Measurements from ENCODE around the gene KRT1. TPM values are rescaled to one million over a fixed set of nuclear protein-coding genes. Genes with fewer than 3 reads are reported as not detected.

Gene KRT1
- polyA plus RNA-seq, 1 of the 3 experiments (the other 2 are of a cell fraction) = not detected

DNA sequence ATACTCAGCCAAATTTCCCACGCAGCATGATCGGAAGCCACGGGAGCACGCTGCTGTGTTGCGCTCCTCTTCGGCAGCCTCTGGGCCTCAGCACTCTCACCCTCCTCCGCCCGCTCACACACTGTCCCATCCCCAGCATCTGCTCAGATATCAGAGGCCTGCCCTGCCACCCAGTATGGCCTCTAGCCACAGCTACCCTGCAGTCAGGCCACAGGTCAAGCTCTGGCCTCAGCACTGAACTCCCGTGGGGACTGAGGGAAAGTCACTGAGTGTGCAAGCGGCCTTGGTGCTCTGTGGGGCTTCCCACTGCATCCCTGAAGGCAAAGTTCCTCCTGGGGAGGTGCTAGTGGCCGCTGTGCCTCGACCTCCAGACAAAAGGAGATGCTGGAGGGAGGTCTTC, 21.1 kb upstream of the KRT1 start:
- no peaks in the 10 kb centered on the region for H3F3A ChIP-seq (replicated peaks; ENCODE audit: insufficient read depth)
- H3K9ac ChIP-seq = no peak overlapping the region
- H2AFZ ChIP-seq (ENCODE audit: low read depth) = no peak overlapping the region
- no peak overlapping the region for H3K27ac ChIP-seq (ENCODE audit: low read depth in 2 of 2, low read length in 1 of 2)
- CTCF ChIA-PET = no interaction called here
- no peak for TF ChIP-seq YY1 (IDR thresholded peaks at IDR 0.05; ENCODE audit: low read depth)
- no peak for TF ChIP-seq FOXJ3 (CRISPR knock-in tag; IDR thresholded peaks at IDR 0.05)
- TF ChIP-seq JUND (IDR thresholded peaks at IDR 0.05) = no peak
- TF ChIP-seq ELF1 (IDR thresholded peaks at IDR 0.05) = no peak
- TF ChIP-seq GATA2 (CRISPR knock-in tag; IDR thresholded peaks at IDR 0.05) = no peak
- no peak for TF ChIP-seq FOSL2 (IDR thresholded peaks at IDR 0.05; ENCODE audit: borderline replicate concordance, low read depth)
- TF ChIP-seq, protein P1, sequence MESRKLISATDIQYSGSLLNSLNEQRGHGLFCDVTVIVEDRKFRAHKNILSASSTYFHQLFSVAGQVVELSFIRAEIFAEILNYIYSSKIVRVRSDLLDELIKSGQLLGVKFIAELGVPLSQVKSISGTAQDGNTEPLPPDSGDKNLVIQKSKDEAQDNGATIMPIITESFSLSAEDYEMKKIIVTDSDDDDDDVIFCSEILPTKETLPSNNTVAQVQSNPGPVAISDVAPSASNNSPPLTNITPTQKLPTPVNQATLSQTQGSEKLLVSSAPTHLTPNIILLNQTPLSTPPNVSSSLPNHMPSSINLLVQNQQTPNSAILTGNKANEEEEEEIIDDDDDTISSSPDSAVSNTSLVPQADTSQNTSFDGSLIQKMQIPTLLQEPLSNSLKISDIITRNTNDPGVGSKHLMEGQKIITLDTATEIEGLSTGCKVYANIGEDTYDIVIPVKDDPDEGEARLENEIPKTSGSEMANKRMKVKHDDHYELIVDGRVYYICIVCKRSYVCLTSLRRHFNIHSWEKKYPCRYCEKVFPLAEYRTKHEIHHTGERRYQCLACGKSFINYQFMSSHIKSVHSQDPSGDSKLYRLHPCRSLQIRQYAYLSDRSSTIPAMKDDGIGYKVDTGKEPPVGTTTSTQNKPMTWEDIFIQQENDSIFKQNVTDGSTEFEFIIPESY (IDR thresholded peaks at IDR 0.05; ENCODE audit: borderline replicate concordance, low read depth) = no peak
- no peak for TF ChIP-seq TAF1 (IDR thresholded peaks at IDR 0.05; ENCODE audit: borderline replicate concordance, low read depth, low read length)
- TF ChIP-seq POLR2AphosphoS5 (IDR thresholded peaks at IDR 0.05; ENCODE audit: low read depth, low read length) = no peak
- TF ChIP-seq, protein P2, sequence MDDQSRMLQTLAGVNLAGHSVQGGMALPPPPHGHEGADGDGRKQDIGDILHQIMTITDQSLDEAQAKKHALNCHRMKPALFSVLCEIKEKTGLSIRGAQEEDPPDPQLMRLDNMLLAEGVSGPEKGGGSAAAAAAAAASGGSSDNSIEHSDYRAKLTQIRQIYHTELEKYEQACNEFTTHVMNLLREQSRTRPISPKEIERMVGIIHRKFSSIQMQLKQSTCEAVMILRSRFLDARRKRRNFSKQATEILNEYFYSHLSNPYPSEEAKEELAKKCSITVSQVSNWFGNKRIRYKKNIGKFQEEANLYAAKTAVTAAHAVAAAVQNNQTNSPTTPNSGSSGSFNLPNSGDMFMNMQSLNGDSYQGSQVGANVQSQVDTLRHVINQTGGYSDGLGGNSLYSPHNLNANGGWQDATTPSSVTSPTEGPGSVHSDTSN (IDR thresholded peaks at IDR 0.05) = no peak
- POLR2A ChIA-PET = no interaction called here
- DNase-seq = no peak
- no peaks in the 10 kb centered on the region for H3K9me2 ChIP-seq
- H3K4me1 ChIP-seq (ENCODE audit: control insufficient read depth in 1 of 2, insufficient read depth in 2 of 2, low read depth in 1 of 2, low read length in 1 of 2) = no peaks in the 10 kb centered on the region
- H3K36me3 ChIP-seq (replicated peaks in 1 of 2; ENCODE audit: control insufficient read depth in 1 of 2, insufficient read depth in 2 of 2, low read length in 1 of 2) = no peaks in the 10 kb centered on the region
- H3K79me2 ChIP-seq (ENCODE audit: insufficient read depth) = no peaks in the 10 kb centered on the region
- H3K27me3 ChIP-seq (ENCODE audit: insufficient read depth) = peaks cover 64% of the 10 kb centered on the region
- H4K20me1 ChIP-seq (ENCODE audit: insufficient read depth) = no peaks in the 10 kb centered on the region
- H3K4me3 ChIP-seq (ENCODE audit: low read depth in 2 of 2, low read length in 1 of 2) = no peak overlapping the region
- 31% methylated on average over 12 of the region's 12 CpGs for WGBS (ENCODE audit: low lambda C conversion rate)
- no peak overlapping the region for H3K4me2 ChIP-seq
- no peaks in the 10 kb centered on the region for H3K9me3 ChIP-seq

DNA sequence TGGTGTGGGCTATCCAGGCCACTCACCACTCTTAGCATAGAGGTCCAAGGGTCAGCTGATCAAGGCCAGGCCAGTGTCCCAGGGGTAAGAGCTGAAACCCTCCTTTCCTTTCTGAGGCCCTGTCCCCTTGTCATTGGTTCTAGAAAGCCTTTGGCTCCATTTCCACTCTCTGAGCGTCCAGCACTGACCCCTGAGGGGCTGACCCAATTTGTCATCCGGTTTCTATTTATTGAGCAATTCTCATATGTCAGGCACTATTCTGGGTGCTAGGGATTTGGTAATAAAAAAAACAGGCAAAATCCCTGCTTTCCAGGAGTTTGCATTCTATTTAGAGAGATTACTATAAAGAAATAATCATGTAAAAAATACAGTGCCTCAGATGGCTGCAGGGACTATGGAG, 19.8 kb upstream of the KRT1 start:
- DNase-seq = no peak
- TF ChIP-seq FOXJ3 (CRISPR knock-in tag; IDR thresholded peaks at IDR 0.05) = no peak
- H3K4me2 ChIP-seq = no peak overlapping the region
- no peak overlapping the region for H3K4me3 ChIP-seq (ENCODE audit: low read depth in 2 of 2, low read length in 1 of 2)
- no peaks in the 10 kb centered on the region for H3K36me3 ChIP-seq (replicated peaks in 1 of 2; ENCODE audit: control insufficient read depth in 1 of 2, insufficient read depth in 2 of 2, low read length in 1 of 2)
- no peak overlapping the region for H2AFZ ChIP-seq (ENCODE audit: low read depth)
- no peaks in the 10 kb centered on the region for H3K79me2 ChIP-seq (ENCODE audit: insufficient read depth)
- no peak overlapping the region for H3K9ac ChIP-seq
- H3K9me3 ChIP-seq = no peaks in the 10 kb centered on the region
- CTCF ChIA-PET = no interaction called here
- POLR2A ChIA-PET = no interaction called here
- H3K27me3 ChIP-seq (ENCODE audit: insufficient read depth) = peaks cover 63% of the 10 kb centered on the region; the same call in 1 of the 2 replicates
- no peaks in the 10 kb centered on the region for H3F3A ChIP-seq (replicated peaks; ENCODE audit: insufficient read depth)
- H4K20me1 ChIP-seq (ENCODE audit: insufficient read depth) = no peaks in the 10 kb centered on the region
- no peaks in the 10 kb centered on the region for H3K9me2 ChIP-seq
- no peaks in the 10 kb centered on the region for H3K4me1 ChIP-seq (ENCODE audit: control insufficient read depth in 1 of 2, insufficient read depth in 2 of 2, low read depth in 1 of 2, low read length in 1 of 2)
- WGBS (ENCODE audit: low lambda C conversion rate) = 13% methylated on average over 2 of the region's 2 CpGs
- no peak overlapping the region for H3K27ac ChIP-seq (ENCODE audit: low read depth in 2 of 2, low read length in 1 of 2)

DNA sequence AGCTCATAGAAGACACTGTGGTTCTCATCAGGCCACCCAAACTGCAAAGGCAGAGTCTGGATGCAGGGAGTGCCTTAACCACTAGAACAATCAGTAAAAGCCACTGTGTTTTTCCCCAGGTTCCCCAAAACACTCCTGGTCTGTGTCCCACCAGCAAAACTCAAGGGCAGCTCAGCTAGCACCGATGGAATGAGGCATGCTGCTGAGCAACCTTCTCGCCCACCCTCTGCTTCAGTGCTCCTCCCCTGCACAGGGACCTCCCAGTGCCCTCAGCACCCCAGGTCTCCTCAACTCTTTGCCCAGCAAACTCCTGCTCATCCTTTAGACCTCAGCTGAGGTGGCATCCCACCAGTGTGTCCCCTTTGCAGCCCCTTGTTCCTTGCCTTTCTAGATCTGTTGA, 19.2 kb upstream of the KRT1 start:
- POLR2A ChIA-PET = no interaction called here
- CTCF ChIA-PET = no interaction called here
- TF ChIP-seq, protein P2 (IDR thresholded peaks at IDR 0.05) = no peak
- TF ChIP-seq SIN3A (IDR thresholded peaks at IDR 0.05; ENCODE audit: borderline replicate concordance, low read depth, low read length) = no peak
- TF ChIP-seq RFX5 (IDR thresholded peaks at IDR 0.05; ENCODE audit: low read length) = no peak
- no peak for TF ChIP-seq FOSL2 (IDR thresholded peaks at IDR 0.05; ENCODE audit: borderline replicate concordance, low read depth)
- TF ChIP-seq, protein P1 (IDR thresholded peaks at IDR 0.05; ENCODE audit: borderline replicate concordance, low read depth) = no peak
- no peak for TF ChIP-seq FOXM1 (IDR thresholded peaks at IDR 0.05; ENCODE audit: low read depth)
- no peak for TF ChIP-seq FOXJ3 (CRISPR knock-in tag; IDR thresholded peaks at IDR 0.05)
- no peak for TF ChIP-seq POLR2AphosphoS5 (IDR thresholded peaks at IDR 0.05; ENCODE audit: low read depth, low read length)
- TF ChIP-seq, protein P3, sequence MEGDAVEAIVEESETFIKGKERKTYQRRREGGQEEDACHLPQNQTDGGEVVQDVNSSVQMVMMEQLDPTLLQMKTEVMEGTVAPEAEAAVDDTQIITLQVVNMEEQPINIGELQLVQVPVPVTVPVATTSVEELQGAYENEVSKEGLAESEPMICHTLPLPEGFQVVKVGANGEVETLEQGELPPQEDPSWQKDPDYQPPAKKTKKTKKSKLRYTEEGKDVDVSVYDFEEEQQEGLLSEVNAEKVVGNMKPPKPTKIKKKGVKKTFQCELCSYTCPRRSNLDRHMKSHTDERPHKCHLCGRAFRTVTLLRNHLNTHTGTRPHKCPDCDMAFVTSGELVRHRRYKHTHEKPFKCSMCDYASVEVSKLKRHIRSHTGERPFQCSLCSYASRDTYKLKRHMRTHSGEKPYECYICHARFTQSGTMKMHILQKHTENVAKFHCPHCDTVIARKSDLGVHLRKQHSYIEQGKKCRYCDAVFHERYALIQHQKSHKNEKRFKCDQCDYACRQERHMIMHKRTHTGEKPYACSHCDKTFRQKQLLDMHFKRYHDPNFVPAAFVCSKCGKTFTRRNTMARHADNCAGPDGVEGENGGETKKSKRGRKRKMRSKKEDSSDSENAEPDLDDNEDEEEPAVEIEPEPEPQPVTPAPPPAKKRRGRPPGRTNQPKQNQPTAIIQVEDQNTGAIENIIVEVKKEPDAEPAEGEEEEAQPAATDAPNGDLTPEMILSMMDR (IDR thresholded peaks at IDR 0.05) = no peak

More for the DNA sequence above, 19.2 kb upstream of the KRT1 start:
- no peaks in the 10 kb centered on the region for H3K36me3 ChIP-seq (replicated peaks in 1 of 2; ENCODE audit: control insufficient read depth in 1 of 2, insufficient read depth in 2 of 2, low read length in 1 of 2)
- H3K9me3 ChIP-seq = no peaks in the 10 kb centered on the region
- 30% methylated on average over 2 of the region's 2 CpGs for WGBS (ENCODE audit: low lambda C conversion rate)
- no peaks in the 10 kb centered on the region for H4K20me1 ChIP-seq (ENCODE audit: insufficient read depth)
- no peak overlapping the region for H3K4me2 ChIP-seq
- H3K4me1 ChIP-seq (ENCODE audit: control insufficient read depth in 1 of 2, insufficient read depth in 2 of 2, low read depth in 1 of 2, low read length in 1 of 2) = no peaks in the 10 kb centered on the region
- no peaks in the 10 kb centered on the region for H3K79me2 ChIP-seq (ENCODE audit: insufficient read depth)
- no peak overlapping the region for H3K27ac ChIP-seq (ENCODE audit: low read depth in 2 of 2, low read length in 1 of 2)
- no peaks in the 10 kb centered on the region for H3K9me2 ChIP-seq
- no peak overlapping the region for H3K9ac ChIP-seq
- H3F3A ChIP-seq (replicated peaks; ENCODE audit: insufficient read depth) = no peaks in the 10 kb centered on the region
- H2AFZ ChIP-seq (ENCODE audit: low read depth) = no peak overlapping the region
- H3K4me3 ChIP-seq (ENCODE audit: low read depth in 2 of 2, low read length in 1 of 2) = no peak overlapping the region
- H3K27me3 ChIP-seq (ENCODE audit: insufficient read depth) = peaks cover 69% of the 10 kb centered on the region; the same call in 1 of the 2 replicates
- no peak for DNase-seq
